T-helper 17 cell (primary cell): ENCODE results near the gene CMA1. TPM values are rescaled to one million over a fixed set of nuclear protein-coding genes. Genes with fewer than 3 reads are reported as not detected.
"Not testable (repeated sequence)": the region's sequence is repeated elsewhere in the genome, so short reads cannot be mapped to it uniquely, and the experiment has no call there.

Experiments
- ATAC-seq: fragments of 150-1000 bp; cut with Tn5 transposase; 2 replicates; pipeline ENCODE4 v1.10.0; 2021; ENCODE audit warnings: mild to moderate bottlenecking, moderate library complexity
- DNase-seq, 3 donors: peaks; one replicate each; pipeline versions ENCODE4 v3.0.0 to v3.0.0-alpha.2; 2020 to 2021
- H3K9me3 ChIP-seq: one replicate; pipeline ENCODE4 v1.7.0; 2013; ENCODE audit warnings: low read length, mild to moderate bottlenecking; ENCODE audit not compliant: control insufficient read depth, poor library complexity, severe bottlenecking
- H3K27ac Mint-ChIP-seq: one replicate; pipeline ENCODE4 v1.8.0; 2022; ENCODE audit warnings: mild to moderate bottlenecking, moderate library complexity, mixed read lengths
- H3K27me3 Mint-ChIP-seq: one replicate; pipeline ENCODE4 v1.8.0; 2022; ENCODE audit warnings: mixed read lengths
- H3K36me3 Mint-ChIP-seq: one replicate; pipeline ENCODE4 v1.8.0; 2022; ENCODE audit warnings: low read depth, mixed read lengths
- H3K4me1 Mint-ChIP-seq: one replicate; pipeline ENCODE4 v1.8.0; 2022; ENCODE audit warnings: mild to moderate bottlenecking, mixed read lengths
- H3K4me3 Mint-ChIP-seq: one replicate; pipeline ENCODE4 v1.8.0; 2022; ENCODE audit warnings: mild to moderate bottlenecking, moderate library complexity, mixed read lengths
- total RNA-seq, 4 donors: library from RNA in 2 of 4; stranded (reverse) in 2 of 4; gene quantifications; one replicate each; pipeline ENCODE4 v1.2.3 and lab custom pipeline; 2022 to 2026

Gene CMA1
- total RNA-seq, 2 donors from 2014 or later = not detected

GRCh38 chr14:24491586-24492408, 16.3 kb downstream of the CMA1 start:
- DNase-seq, H3K4me1 Mint-ChIP-seq, H3K36me3 Mint-ChIP-seq, H3K27me3 Mint-ChIP-seq, H3K4me3 Mint-ChIP-seq, ATAC-seq, H3K27ac Mint-ChIP-seq, H3K9me3 ChIP-seq: not testable (repeated sequence)

GRCh38 chr14:24483604-24484252, 24.3 kb downstream of the CMA1 start:
- Mint-ChIP-seq H3K27ac (peak overlapping the region; percentile 34), H3K4me1 (peaks cover 10% of the 10 kb centered on the region), H3K36me3 (no peaks in the 10 kb centered on the region), H3K4me3 (no peak overlapping the region), H3K27me3 (no peaks in the 10 kb centered on the region)
- ATAC-seq (peak; percentile 44), DNase-seq (no peak)
- H3K9me3 ChIP-seq = no peaks in the 10 kb centered on the region

GRCh38 chr14:24482699-24483303, 25.3 kb downstream of the CMA1 start:
- not testable (repeated sequence) for H3K36me3 Mint-ChIP-seq, H3K27ac Mint-ChIP-seq, ATAC-seq, H3K4me3 Mint-ChIP-seq, H3K27me3 Mint-ChIP-seq, DNase-seq, H3K9me3 ChIP-seq
- H3K4me1 Mint-ChIP-seq = peaks cover 10% of the 10 kb centered on the region

- Mint-ChIP-seq H3K4me1 (peaks cover 10% of the 10 kb centered on the region), H3K36me3 (peaks cover 3% of the 10 kb centered on the region), H3K4me3 (no peak overlapping the region), H3K27ac (no peak overlapping the region), H3K27me3 (peaks cover 6% of the 10 kb centered on the region)
- no peaks in the 10 kb centered on the region for H3K9me3 ChIP-seq
- no peak for DNase-seq
- ATAC-seq = peak; percentile 39
These were observed 26.3 kb downstream of the CMA1 start for GRCh38 chr14:24481622-24482324.

GRCh38 chr14:24479999-24480398, 28.1 kb downstream of the CMA1 start:
- peaks cover 10% of the 10 kb centered on the region for H3K4me1 Mint-ChIP-seq
- not testable (repeated sequence) for H3K27ac Mint-ChIP-seq, H3K36me3 Mint-ChIP-seq, H3K27me3 Mint-ChIP-seq, H3K9me3 ChIP-seq, ATAC-seq, H3K4me3 Mint-ChIP-seq, DNase-seq

- H3K9me3 ChIP-seq = no peaks in the 10 kb centered on the region
- DNase-seq = no peak
- no peak overlapping the region for H3K4me3 Mint-ChIP-seq
- H3K4me1 Mint-ChIP-seq = no peaks in the 10 kb centered on the region
- no peak for ATAC-seq
- H3K27ac Mint-ChIP-seq = no peak overlapping the region
- H3K27me3 Mint-ChIP-seq = peaks cover 27% of the 10 kb centered on the region
- H3K36me3 Mint-ChIP-seq = peaks cover 5% of the 10 kb centered on the region
These were observed 32.8 kb downstream of the CMA1 start for GRCh38 chr14:24475261-24475660.

- Mint-ChIP-seq H3K4me1 (no peaks in the 10 kb centered on the region), H3K27ac (no peak overlapping the region), H3K4me3 (no peak overlapping the region), H3K36me3 (peaks cover 5% of the 10 kb centered on the region), H3K27me3 (peaks cover 26% of the 10 kb centered on the region)
- H3K9me3 ChIP-seq = no peaks in the 10 kb centered on the region
- DNase-seq (no peak), ATAC-seq (no peak)
These were observed 34.9 kb downstream of the CMA1 start for GRCh38 chr14:24473211-24473610.

- not testable (repeated sequence) for H3K4me3 Mint-ChIP-seq, ATAC-seq, H3K4me1 Mint-ChIP-seq, H3K9me3 ChIP-seq, DNase-seq, H3K27ac Mint-ChIP-seq, H3K36me3 Mint-ChIP-seq
- peaks cover 25% of the 10 kb centered on the region for H3K27me3 Mint-ChIP-seq
These were observed 37.6 kb downstream of the CMA1 start for GRCh38 chr14:24470450-24470849.

GRCh38 chr14:24465805-24466204, 42.3 kb downstream of the CMA1 start:
- no peak overlapping the region for H3K27ac Mint-ChIP-seq

GRCh38 chr14:24465368-24465767, 42.7 kb downstream of the CMA1 start:
- H3K36me3 Mint-ChIP-seq = peaks cover 2% of the 10 kb centered on the region
- peaks cover 4% of the 10 kb centered on the region for H3K27me3 Mint-ChIP-seq
- ATAC-seq = no peak
- H3K27ac Mint-ChIP-seq = no peak overlapping the region
- no peaks in the 10 kb centered on the region for H3K9me3 ChIP-seq
- no peak for DNase-seq
- H3K4me3 Mint-ChIP-seq = no peak overlapping the region
- H3K4me1 Mint-ChIP-seq = peaks cover 5% of the 10 kb centered on the region

More at GRCh38 chr14:24465805-24466204, 42.3 kb downstream of the CMA1 start:
- Mint-ChIP-seq H3K4me3 (no peak overlapping the region), H3K4me1 (peaks cover 5% of the 10 kb centered on the region), H3K36me3 (peaks cover 2% of the 10 kb centered on the region), H3K27me3 (peaks cover 7% of the 10 kb centered on the region)
- H3K9me3 ChIP-seq = no peaks in the 10 kb centered on the region
- no peak for DNase-seq
- no peak for ATAC-seq

- H3K9me3 ChIP-seq = no peaks in the 10 kb centered on the region
- H3K4me3 Mint-ChIP-seq = no peak overlapping the region
- H3K36me3 Mint-ChIP-seq = peaks cover 2% of the 10 kb centered on the region
- ATAC-seq (no peak), DNase-seq (no peak)
- no peak overlapping the region for H3K27ac Mint-ChIP-seq
- H3K4me1 Mint-ChIP-seq = peaks cover 5% of the 10 kb centered on the region
- H3K27me3 Mint-ChIP-seq = peaks cover 8% of the 10 kb centered on the region
These were observed 43.9 kb downstream of the CMA1 start for GRCh38 chr14:24463884-24464785.
